Heart left ventricle (tissue), 16 donors: ENCODE data around the gene TMEM109. TPM values are rescaled to one million over a fixed set of nuclear protein-coding genes. Genes with fewer than 3 reads are reported as not detected.
A peak's percentile ranks its signal among the peaks of the same experiment; 100 is the strongest.

Experiments
- ATAC-seq, 4 donors: fragments of 200-7000 bp; cut with Tn5 transposase; one replicate each; pipeline ENCODE4 v1.9.1; 2020 to 2022; ENCODE audit warnings: moderate library complexity in 4 of 4, mild to moderate bottlenecking in 3 of 4, moderate number of reproducible peaks in 1 of 4
- DNase-seq, 5 donors: peaks; one replicate each; pipeline ENCODE4 v3.0.0-alpha.2; 2020
- H3K27ac ChIP-seq, 12 donors: fragments of 200-600 bp; sonication (generic) in 4 of 12; one replicate each; pipeline versions ENCODE4 v1.5.0 to v1.8.0; 2016 to 2022; ENCODE audit warnings: mild to moderate bottlenecking in 2 of 12
- H3K27me3 ChIP-seq, 9 donors: fragments of 200-600 bp; sonication (generic) in 2 of 9; one replicate each; pipeline versions ENCODE4 v1.5.1 to v1.8.0; 2016 to 2022; ENCODE audit warnings: mild to moderate bottlenecking in 3 of 9
- H3K36me3 ChIP-seq, 9 donors: fragments of 200-600 bp; sonication (generic) in 2 of 9; one replicate each; pipeline versions ENCODE4 v1.5.0 to v1.8.0; 2018 to 2022; ENCODE audit warnings: mild to moderate bottlenecking in 2 of 9
- H3K4me1 ChIP-seq, 12 donors: fragments of 200-600 bp; sonication (generic) in 4 of 12; one replicate each; pipeline versions ENCODE4 v1.5.0 to v1.8.0; 2016 to 2022; ENCODE audit warnings: mild to moderate bottlenecking in 3 of 12
- H3K4me3 ChIP-seq, 12 donors: fragments of 200-600 bp; sonication (generic) in 4 of 12; one replicate each; pipeline versions ENCODE4 v1.5.0 to v1.8.0; 2017 to 2022; ENCODE audit warnings: mild to moderate bottlenecking in 9 of 12, moderate library complexity in 4 of 12
- H3K9me3 ChIP-seq, 12 donors: fragments of 200-600 bp; sonication (generic) in 4 of 12; one replicate each; pipeline versions ENCODE4 v1.5.0 to v1.8.0; 2016 to 2022; ENCODE audit warnings: mild to moderate bottlenecking in 1 of 12
- POLR2A ChIP-seq, 2 donors: fragments of 450-650 bp; IDR thresholded peaks; one replicate each; pipeline ENCODE4 v1.6.1; 2017; ENCODE audit warnings: antibody characterized with exemption in 2 of 2, mild to moderate bottlenecking in 2 of 2, moderate library complexity in 2 of 2
- WGBS, 4 donors: extraction: QIAGEN DNeasy Blood & Tissue Kit in 2 of 4; methylation state at CpG; one replicate each; pipeline versions ENCODE4 v1.1.5 to v1.1.7; 2013 to 2018; 5-methylcytosine and 5-hydroxymethylcytosine counted together
- intact Hi-C, 10 donors: fragments of 100-400 bp; cut with DNase I; formaldehyde crosslinking; loops; one replicate each; pipeline versions ENCODE4 v1.11.1 to v1.14.2; 2022
- polyA plus RNA-seq, 2 donors: library from polyadenylated mRNA; stranded (reverse); fragments of 200-250 nt; gene quantifications; one replicate each; pipeline ENCODE4 v1.2.3, GENCODE V29; 2013
- total RNA-seq, 9 donors: library from RNA; depleted of rRNA in 2 of 9; stranded (reverse); fragments of >200 nt in 2 of 9; fragmentation: NEBNext Ultra II Directional in 3 of 9; extraction: Animal tissue kit (Norgen Biotek cat#: 25700) in 3 of 9; gene quantifications; one replicate each; pipeline versions ENCODE4 v1.1.0 to v1.2.4, GENCODE V29; 2016 to 2023
- TF ChIP-seq, protein P1 (sequence below), 12 donors: fragments of 200-600 bp; sonication (generic) in 4 of 12; IDR thresholded peaks; one replicate each; pipeline versions ENCODE4 v1.5.0 to v1.8.0; 2018 to 2022; ENCODE audit warnings: antibody characterized with exemption in 12 of 12, mild to moderate bottlenecking in 5 of 12
- donor health status: ischemic (EF 13 %, LVEDD 7.1; RV severe dilation, severe dysfunction).
- donor health status: healthy with polysubstance abuse.
- donor health status: DM: no; HTN: yes; CAD: no.
- donor health status: DM: no; HTN: no; CAD: no.
- donor health status: ischemic (EF 25% LVEDD 6.9; RV normal size, moderate dysfunction).
- donor health status: ischemic (EF 25% LVEDD 5.7; RV mildly dilated, moderate dysfunction).
- donor health status: healthy.
- donor health status: DM: yes; HTN: yes; CAD: no.
- donor health status: ischemic (EF 35%, LVEDD 5.7; RV mildly dilated, moderate dysfunction).
- donor health status: nonischemic (EF 11% LVEDD 7.7; RV severe dilation, severe dysfunction).
- donor health status: DM: yes; HTN: yes; CAD: no.
- donor health status: PGD.
- donor health status: ischemic (EF 29% LVEDD 5.4; RV normal size, mild dysfunction).
- donor health status: nonischemic (EF 23%, LVEDD 6.1; RV moderate dilation, normal function).

The TMEM109 gene
- total and polyA plus RNA-seq, 11 donors: 71.8 to 131 (median 96.3) TPM

DNA sequence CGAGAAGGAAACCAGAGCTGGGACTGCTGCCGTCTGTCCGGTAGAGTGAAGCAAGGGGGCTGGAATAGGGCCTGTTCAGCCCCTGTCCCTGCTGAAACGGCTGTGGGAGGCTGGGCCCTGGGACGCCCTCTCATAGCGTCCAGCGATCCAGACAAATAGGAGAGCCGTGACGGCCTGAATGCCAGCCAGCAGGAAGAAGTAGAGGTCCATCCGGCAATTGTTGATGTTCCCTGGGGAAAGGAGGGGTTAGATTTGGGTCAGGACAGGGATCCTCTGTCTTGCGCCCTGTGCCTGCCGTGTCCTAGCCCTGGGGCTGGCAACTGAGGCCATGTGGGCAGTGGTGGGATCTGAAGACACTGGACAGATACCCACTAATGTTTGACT is 23.2 kb downstream of the TMEM109 start:
- Histone ChIP-seq H3K4me3 (no peak overlapping the region), H3K27ac (peak overlapping the region; percentile 46 to 80 (median 70)), H3K36me3 (peaks cover 0 to 53% (median 30%) of the 10 kb centered on the region in 9 donors), H3K9me3 (no peaks in the 10 kb centered on the region), H3K27me3 (no peaks in the 10 kb centered on the region), H3K4me1 (peaks cover 0 to 32% (median 15%) of the 10 kb centered on the region in 12 donors)
- TF ChIP-seq, protein P1, sequence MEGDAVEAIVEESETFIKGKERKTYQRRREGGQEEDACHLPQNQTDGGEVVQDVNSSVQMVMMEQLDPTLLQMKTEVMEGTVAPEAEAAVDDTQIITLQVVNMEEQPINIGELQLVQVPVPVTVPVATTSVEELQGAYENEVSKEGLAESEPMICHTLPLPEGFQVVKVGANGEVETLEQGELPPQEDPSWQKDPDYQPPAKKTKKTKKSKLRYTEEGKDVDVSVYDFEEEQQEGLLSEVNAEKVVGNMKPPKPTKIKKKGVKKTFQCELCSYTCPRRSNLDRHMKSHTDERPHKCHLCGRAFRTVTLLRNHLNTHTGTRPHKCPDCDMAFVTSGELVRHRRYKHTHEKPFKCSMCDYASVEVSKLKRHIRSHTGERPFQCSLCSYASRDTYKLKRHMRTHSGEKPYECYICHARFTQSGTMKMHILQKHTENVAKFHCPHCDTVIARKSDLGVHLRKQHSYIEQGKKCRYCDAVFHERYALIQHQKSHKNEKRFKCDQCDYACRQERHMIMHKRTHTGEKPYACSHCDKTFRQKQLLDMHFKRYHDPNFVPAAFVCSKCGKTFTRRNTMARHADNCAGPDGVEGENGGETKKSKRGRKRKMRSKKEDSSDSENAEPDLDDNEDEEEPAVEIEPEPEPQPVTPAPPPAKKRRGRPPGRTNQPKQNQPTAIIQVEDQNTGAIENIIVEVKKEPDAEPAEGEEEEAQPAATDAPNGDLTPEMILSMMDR (IDR thresholded peaks at IDR 0.05): no peak
- no peak for TF ChIP-seq POLR2A (IDR thresholded peaks at IDR 0.05)
- DNase-seq (peak; percentile 61 to 73 (median 70)), ATAC-seq (peak; percentile 28 to 87 (median 46))
- 54 to 66% (median 62%) methylated on average over 10 to 12 of the region's 12 CpGs for WGBS, 4 donors
- intact Hi-C loops: no loop called here

DNA sequence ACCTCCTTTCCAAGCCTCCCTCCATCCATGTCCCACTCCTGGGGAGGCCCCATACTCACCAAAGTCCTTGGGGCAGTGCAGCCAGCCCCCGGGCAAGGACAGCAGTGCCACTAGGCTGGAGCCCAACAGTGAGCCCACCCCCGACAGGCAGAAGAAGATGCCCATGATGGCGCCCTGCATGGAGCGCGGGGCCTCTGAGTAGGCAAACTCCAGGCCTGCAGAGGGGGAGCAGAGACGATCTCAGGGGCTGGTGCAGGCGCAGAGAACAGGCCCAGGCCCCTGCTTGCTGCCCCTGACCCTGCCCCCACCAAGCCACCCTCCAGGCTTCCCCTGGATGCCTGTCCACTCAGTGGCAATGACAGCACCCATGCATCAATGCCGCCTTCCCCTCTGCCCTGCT is 23.9 kb downstream of the TMEM109 start:
- ATAC-seq (no peak), DNase-seq (peak in 1 of 5 donors; percentile 39)
- Histone ChIP-seq H3K27me3 (no peaks in the 10 kb centered on the region), H3K27ac (peak overlapping the region in 8 of 12 donors; percentile 46 to 76 (median 70)), H3K9me3 (no peaks in the 10 kb centered on the region), H3K4me3 (no peak overlapping the region), H3K36me3 (peaks cover 0 to 59% (median 35%) of the 10 kb centered on the region in 9 donors), H3K4me1 (peaks cover 0 to 37% (median 15%) of the 10 kb centered on the region in 12 donors)
- intact Hi-C loops: no loop called here
- 92 to 99% (median 96%) methylated on average over 4 to 8 of the region's 8 CpGs for WGBS, 4 donors
- TF ChIP-seq, protein P1 (IDR thresholded peaks at IDR 0.05): no peak
- TF ChIP-seq POLR2A (IDR thresholded peaks at IDR 0.05): no peak

DNA sequence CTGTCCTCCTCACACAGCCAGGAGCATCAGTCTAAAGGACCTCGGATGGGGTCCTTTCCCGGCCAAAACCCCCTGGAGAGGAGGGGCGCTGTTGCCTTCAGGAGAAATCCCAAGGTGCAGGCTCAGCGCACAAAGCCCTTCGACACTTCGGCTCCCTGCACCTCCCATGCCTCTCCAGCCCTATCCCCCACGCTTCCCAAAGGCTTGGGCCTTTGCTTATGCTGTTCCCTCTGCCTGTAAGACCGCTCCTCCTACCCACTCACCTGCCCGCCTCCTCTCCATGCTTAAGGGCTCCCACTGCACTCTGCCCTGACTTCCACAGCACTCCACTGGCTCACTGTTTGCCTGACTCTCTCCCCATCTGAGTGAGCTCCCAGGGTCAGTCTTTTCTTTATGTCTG is 24.5 kb downstream of the TMEM109 start:
- H3K36me3 ChIP-seq: peaks cover 0 to 65% (median 35%) of the 10 kb centered on the region in 9 donors
- DNase-seq (peak in 1 of 5 donors; percentile 29), ATAC-seq (no peak)
- no peaks in the 10 kb centered on the region for H3K27me3 ChIP-seq
- TF ChIP-seq, protein P1 (IDR thresholded peaks at IDR 0.05): no peak
- no peak for TF ChIP-seq POLR2A (IDR thresholded peaks at IDR 0.05)
- H3K27ac ChIP-seq: no peak overlapping the region
- H3K9me3 ChIP-seq: no peaks in the 10 kb centered on the region
- 86 to 90% (median 86%) methylated on average over 9 of the region's 9 CpGs for WGBS, 4 donors
- H3K4me3 ChIP-seq: no peak overlapping the region
- intact Hi-C loops: no loop called here
- H3K4me1 ChIP-seq: peaks cover 0 to 37% (median 15%) of the 10 kb centered on the region in 12 donors

DNA sequence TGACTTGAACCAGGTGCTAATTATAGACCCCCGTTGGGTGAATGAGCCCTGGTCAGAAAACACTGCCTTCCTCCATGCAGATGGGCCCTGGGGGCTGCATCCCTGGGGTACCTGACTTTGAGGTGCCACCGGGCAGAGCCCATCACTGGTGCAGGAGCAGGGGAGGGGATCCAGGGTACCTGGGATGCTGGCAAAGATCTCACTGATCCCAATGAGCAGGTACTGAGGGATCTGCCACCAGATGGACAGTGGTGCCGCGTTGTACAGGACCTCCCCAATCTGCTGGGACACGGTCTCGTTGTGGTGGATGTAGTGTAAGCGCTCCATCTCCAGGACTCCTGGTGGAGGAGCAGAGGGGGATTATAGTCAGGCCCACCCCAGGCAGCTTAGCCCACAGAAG is 25.3 kb downstream of the TMEM109 start:
- Histone ChIP-seq H3K4me1 (peaks cover 0 to 37% (median 15%) of the 10 kb centered on the region in 12 donors), H3K27me3 (no peaks in the 10 kb centered on the region), H3K36me3 (peaks cover 0 to 73% (median 35%) of the 10 kb centered on the region in 9 donors), H3K4me3 (no peak overlapping the region), H3K27ac (no peak overlapping the region), H3K9me3 (no peaks in the 10 kb centered on the region)
- 77 to 91% (median 88%) methylated on average over 3 to 7 of the region's 7 CpGs for WGBS, 4 donors
- ATAC-seq: no peak
- no peak for TF ChIP-seq POLR2A (IDR thresholded peaks at IDR 0.05)
- TF ChIP-seq, protein P1 (IDR thresholded peaks at IDR 0.05): no peak
- intact Hi-C loops: no loop called here
- peak in 1 of 5 donors; percentile 48 for DNase-seq
